Cardiac muscle cell (in vitro differentiated cells and primary cell): ENCODE measurements around the gene ATP11B. TPM values are rescaled to one million over a fixed set of nuclear protein-coding genes. Genes with fewer than 3 reads are reported as not detected.

Experiments used
- DNase-seq, 2 donors: peaks; one replicate each; pipeline versions ENCODE4 v3.0.0 to v3.0.0-alpha.2; 2010 to 2017; ENCODE audit warnings: low read depth in 1 of 2, low spot score in 1 of 2
- H3K27ac ChIP-seq: fragments of 200-600 bp; sonication (generic); 2 replicates; pipeline ENCODE4 v1.5.1; 2016
- H3K27me3 ChIP-seq: fragments of 200-600 bp; sonication (generic); 2 replicates; pipeline ENCODE4 v1.6.0; 2016; ENCODE audit warnings: control low read depth
- H3K36me3 ChIP-seq: fragments of 200-600 bp; sonication (generic); 2 replicates; pipeline ENCODE4 v1.5.1; 2016; ENCODE audit warnings: control low read depth
- H3K4me1 ChIP-seq: fragments of 200-600 bp; sonication (generic); 2 replicates; pipeline ENCODE4 v1.8.1; 2017; ENCODE audit warnings: low read depth, mild to moderate bottlenecking, mixed run types
- H3K4me3 ChIP-seq: fragments of 200-600 bp; sonication (generic); 2 replicates; pipeline ENCODE4 v1.5.1; 2016; ENCODE audit warnings: mild to moderate bottlenecking
- H3K9me3 ChIP-seq: fragments of 200-600 bp; sonication (generic); 2 replicates; pipeline ENCODE4 v1.5.1; 2017; ENCODE audit warnings: low read depth, mild to moderate bottlenecking, control low read depth
- polyA plus RNA-seq: library from polyadenylated mRNA; unstranded; fragments of >200 nt; fragmentation: Nextera tagmentation; extraction: Ambion mirVana; gene quantifications from 2 replicates; pipeline ENCODE4 v1.2.1, GENCODE V29; 2016
- total RNA-seq: library from RNA; depleted of rRNA; stranded (reverse); fragments of >200 nt; gene quantifications from 2 replicates; pipeline ENCODE4 v1.2.3, GENCODE V29; 2016
- TF ChIP-seq, protein P1 (sequence below): IDR thresholded peaks from 2 replicates; pipeline ENCODE4 v1.5.1; 2012; ENCODE audit warnings: low read depth, mild to moderate bottlenecking, low read length

Gene ATP11B
- total and polyA plus RNA-seq, 2 experiments from 2014 or later, result 11.9 to 79.0 TPM

DNA sequence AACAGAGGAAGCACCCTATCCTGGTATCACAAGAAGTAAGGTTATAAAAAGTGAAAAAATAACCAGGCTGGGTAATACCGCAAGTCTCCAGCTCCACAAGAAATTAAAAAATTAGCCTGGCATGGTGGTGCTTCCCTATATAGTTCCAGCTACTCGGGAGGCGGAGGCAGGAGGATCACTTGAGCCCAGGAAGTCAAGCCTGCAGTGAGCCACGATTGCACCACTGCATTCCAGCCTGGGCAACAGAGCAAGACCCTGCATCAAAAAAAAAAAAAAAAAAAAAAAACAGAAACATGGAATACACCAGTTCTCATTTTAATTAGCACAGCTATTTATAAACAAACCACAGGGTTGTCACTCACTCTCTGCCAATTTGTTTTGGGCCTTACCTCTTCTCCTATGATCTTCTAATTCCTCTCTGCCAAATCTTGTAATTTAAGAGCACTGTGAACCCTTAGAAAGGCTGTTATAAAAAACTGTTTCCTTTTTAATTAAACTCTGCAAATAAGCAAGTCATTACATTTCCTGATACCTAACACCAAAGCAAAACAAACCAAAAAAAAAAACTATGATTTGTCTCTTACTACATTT is 164.5 kb downstream of the ATP11B start:
- no peak for DNase-seq
- TF ChIP-seq, protein P1, sequence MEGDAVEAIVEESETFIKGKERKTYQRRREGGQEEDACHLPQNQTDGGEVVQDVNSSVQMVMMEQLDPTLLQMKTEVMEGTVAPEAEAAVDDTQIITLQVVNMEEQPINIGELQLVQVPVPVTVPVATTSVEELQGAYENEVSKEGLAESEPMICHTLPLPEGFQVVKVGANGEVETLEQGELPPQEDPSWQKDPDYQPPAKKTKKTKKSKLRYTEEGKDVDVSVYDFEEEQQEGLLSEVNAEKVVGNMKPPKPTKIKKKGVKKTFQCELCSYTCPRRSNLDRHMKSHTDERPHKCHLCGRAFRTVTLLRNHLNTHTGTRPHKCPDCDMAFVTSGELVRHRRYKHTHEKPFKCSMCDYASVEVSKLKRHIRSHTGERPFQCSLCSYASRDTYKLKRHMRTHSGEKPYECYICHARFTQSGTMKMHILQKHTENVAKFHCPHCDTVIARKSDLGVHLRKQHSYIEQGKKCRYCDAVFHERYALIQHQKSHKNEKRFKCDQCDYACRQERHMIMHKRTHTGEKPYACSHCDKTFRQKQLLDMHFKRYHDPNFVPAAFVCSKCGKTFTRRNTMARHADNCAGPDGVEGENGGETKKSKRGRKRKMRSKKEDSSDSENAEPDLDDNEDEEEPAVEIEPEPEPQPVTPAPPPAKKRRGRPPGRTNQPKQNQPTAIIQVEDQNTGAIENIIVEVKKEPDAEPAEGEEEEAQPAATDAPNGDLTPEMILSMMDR, result no peak
- peaks cover 7% of the 10 kb centered on the region for H3K4me1 ChIP-seq
- H3K9me3 ChIP-seq, result no peaks in the 10 kb centered on the region
- H3K4me3 ChIP-seq, result no peak overlapping the region
- peaks cover 15% of the 10 kb centered on the region for H3K36me3 ChIP-seq
- H3K27ac ChIP-seq, result no peak overlapping the region
- H3K27me3 ChIP-seq, result no peaks in the 10 kb centered on the region

DNA sequence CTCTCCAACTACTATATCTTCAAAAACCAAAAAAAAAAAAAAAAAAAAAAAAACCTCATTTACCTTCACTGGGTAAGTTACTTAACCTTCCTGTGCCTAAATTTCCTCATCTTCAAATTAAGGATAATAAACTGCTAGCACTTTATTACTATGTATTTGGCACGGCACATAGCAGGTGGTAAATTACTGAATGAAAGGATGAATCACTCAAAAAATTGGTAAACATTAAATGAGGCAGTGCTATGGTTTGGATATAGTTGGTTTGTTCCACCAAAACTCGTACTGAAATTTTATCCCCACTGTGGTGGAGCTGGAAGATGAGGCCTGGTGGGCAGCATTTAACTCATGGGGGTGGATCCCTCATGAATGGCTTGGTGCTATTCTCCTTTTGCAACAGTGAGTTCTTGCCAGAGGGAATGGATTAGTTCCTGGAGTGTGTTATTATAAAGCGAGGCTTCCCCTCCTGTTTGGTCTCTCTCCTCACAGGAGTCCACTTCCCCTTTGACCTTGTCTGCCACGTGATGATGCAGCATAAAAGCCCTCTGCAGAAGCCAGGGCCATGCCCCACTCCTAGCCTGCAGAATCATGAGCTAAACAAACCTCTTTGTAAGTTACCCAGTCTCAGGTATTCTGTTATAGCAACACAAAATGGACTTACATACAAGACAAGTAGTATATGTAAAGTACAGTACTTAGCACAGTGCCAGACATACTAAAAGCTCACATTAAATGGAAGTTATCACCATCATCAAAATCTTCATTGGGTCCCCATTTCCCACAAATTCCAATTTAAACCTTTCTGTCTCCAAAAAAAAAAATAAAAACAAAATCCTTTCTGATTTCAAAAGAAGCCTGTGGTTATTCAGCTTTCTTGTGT is 166.4 kb downstream of the ATP11B start:
- peak in 1 of 2 donors; percentile 32 for DNase-seq
- H3K27ac ChIP-seq, result peak overlapping the region; percentile 49
- H3K36me3 ChIP-seq, result peaks cover 11% of the 10 kb centered on the region
- H3K4me1 ChIP-seq, result peaks cover 7% of the 10 kb centered on the region
- H3K4me3 ChIP-seq, result no peak overlapping the region
- H3K27me3 ChIP-seq, result no peaks in the 10 kb centered on the region
- TF ChIP-seq, protein P1, result no peak
- no peaks in the 10 kb centered on the region for H3K9me3 ChIP-seq

DNA sequence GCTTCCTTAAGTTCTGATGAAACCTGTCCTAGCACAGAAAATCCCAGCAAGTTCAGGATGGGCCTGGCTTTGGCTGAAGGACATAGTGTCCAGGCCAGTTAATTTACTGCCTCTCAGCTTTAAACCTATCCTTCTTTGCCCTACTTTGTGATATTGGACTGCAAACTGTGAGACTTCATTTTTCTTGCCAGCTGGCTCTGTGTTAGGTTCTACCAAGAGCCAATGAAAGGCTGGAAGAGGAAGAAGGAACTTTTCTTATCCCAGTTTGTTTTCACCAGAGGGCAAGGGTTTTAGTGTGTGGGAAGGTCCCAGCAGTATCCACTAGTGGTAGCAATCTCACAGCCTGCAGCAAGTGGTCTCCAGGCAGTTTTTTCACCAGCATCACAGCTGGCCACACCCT is 168.9 kb downstream of the ATP11B start:
- Histone ChIP-seq H3K4me3 (no peak overlapping the region), H3K4me1 (peaks cover 7% of the 10 kb centered on the region), H3K9me3 (no peaks in the 10 kb centered on the region), H3K27me3 (no peaks in the 10 kb centered on the region), H3K36me3 (peaks cover 11% of the 10 kb centered on the region), H3K27ac (no peak overlapping the region)
- TF ChIP-seq, protein P1, result no peak
- DNase-seq, result peak in 1 of 2 donors; percentile 14

GRCh38 chr3:182964179-182964578 is 170.9 kb downstream of the ATP11B start:
- H3K27ac ChIP-seq, result no peak overlapping the region
- TF ChIP-seq, protein P1, result no peak
- no peaks in the 10 kb centered on the region for H3K9me3 ChIP-seq
- DNase-seq, result no peak
- peaks cover 7% of the 10 kb centered on the region for H3K4me1 ChIP-seq
- peaks cover 7% of the 10 kb centered on the region for H3K36me3 ChIP-seq
- H3K4me3 ChIP-seq, result no peak overlapping the region
- H3K27me3 ChIP-seq, result no peaks in the 10 kb centered on the region

DNA sequence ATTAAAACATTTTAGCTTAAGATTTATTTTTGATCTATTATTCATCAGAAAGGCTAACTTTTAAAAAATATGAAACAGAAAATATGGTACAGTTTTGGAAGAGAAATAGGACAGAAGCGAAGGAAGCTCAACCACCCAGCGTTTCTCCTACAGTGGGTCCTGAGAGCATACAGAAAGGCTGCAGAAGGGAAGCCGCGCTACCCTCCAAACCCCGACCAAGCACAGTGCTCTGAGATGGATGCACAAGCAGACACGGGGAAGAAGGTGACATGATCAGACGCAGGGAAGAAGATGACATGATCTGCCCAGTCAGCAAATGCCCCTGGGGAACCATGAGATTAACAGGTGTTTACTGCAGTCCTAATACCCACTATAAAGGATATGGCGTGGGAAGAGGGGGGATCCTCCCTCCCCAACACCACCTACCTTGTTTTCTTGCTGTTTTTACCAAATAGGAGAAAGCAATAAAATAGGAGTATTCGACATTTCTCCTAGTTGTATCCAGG is 172.6 kb downstream of the ATP11B start:
- Histone ChIP-seq H3K4me1 (no peaks in the 10 kb centered on the region), H3K4me3 (no peak overlapping the region), H3K9me3 (no peaks in the 10 kb centered on the region), H3K27ac (no peak overlapping the region), H3K36me3 (no peaks in the 10 kb centered on the region), H3K27me3 (no peaks in the 10 kb centered on the region)
- TF ChIP-seq, protein P1, result no peak
- no peak for DNase-seq
